PFSK-1 (cell line): Measurements from ENCODE around the gene ANKRD40.

Experiments
- POLR2AphosphoS5 ChIP-seq: IDR thresholded peaks from 2 replicates; pipeline ENCODE4 v1.6.1; 2012; ENCODE audit warnings: low read depth, mild to moderate bottlenecking, control low read depth, low read length, moderate library complexity
- SIN3A ChIP-seq: IDR thresholded peaks from 2 replicates; pipeline ENCODE4 v1.6.1; 2012; ENCODE audit warnings: mild to moderate bottlenecking, low read length, moderate library complexity, borderline replicate concordance; ENCODE audit not compliant: insufficient read depth
- TAF1 ChIP-seq: IDR thresholded peaks from 2 replicates; pipeline ENCODE4 v1.6.1; 2012; ENCODE audit warnings: low read length, control low read depth, borderline replicate concordance; ENCODE audit not compliant: insufficient read depth
- TF ChIP-seq, protein P1 (sequence below), 2 experiments: IDR thresholded peaks; 2 replicates each; pipeline versions ENCODE4 v1.6.1 to v1.8.0; 2011 to 2012; ENCODE audit warnings: low read depth in 2 of 2, low read length in 2 of 2, control low read depth in 1 of 2, inconsistent platforms in 1 of 2, mild to moderate bottlenecking in 1 of 2, moderate library complexity in 1 of 2; ENCODE audit not compliant: insufficient read depth in 1 of 2

DNA sequence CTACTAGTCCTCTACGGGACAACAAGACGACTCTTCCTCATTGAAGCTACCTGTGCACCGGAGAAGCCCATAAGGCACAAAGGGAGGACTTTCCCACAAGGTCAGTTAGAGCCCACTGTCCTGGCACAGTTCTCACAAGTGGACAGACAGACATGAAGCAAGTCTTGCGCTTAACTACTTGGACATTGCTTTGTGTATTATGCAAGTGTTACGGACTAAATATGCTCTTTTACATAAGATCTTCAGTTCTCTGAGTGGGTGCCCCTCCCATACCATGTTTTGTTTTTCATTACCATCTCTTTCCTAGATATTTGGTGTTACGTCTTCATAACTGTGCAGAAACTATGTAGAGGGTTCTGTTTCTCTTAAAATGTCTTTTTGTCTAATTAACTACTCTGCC, 41.5 kb upstream of the ANKRD40 start:
- TF ChIP-seq, protein P1, sequence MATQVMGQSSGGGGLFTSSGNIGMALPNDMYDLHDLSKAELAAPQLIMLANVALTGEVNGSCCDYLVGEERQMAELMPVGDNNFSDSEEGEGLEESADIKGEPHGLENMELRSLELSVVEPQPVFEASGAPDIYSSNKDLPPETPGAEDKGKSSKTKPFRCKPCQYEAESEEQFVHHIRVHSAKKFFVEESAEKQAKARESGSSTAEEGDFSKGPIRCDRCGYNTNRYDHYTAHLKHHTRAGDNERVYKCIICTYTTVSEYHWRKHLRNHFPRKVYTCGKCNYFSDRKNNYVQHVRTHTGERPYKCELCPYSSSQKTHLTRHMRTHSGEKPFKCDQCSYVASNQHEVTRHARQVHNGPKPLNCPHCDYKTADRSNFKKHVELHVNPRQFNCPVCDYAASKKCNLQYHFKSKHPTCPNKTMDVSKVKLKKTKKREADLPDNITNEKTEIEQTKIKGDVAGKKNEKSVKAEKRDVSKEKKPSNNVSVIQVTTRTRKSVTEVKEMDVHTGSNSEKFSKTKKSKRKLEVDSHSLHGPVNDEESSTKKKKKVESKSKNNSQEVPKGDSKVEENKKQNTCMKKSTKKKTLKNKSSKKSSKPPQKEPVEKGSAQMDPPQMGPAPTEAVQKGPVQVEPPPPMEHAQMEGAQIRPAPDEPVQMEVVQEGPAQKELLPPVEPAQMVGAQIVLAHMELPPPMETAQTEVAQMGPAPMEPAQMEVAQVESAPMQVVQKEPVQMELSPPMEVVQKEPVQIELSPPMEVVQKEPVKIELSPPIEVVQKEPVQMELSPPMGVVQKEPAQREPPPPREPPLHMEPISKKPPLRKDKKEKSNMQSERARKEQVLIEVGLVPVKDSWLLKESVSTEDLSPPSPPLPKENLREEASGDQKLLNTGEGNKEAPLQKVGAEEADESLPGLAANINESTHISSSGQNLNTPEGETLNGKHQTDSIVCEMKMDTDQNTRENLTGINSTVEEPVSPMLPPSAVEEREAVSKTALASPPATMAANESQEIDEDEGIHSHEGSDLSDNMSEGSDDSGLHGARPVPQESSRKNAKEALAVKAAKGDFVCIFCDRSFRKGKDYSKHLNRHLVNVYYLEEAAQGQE (IDR thresholded peaks at IDR 0.05; ENCODE audit: insufficient read depth in 1 of 2, low read depth in 2 of 2, low read length in 2 of 2) = no peak
- no peak for TF ChIP-seq POLR2AphosphoS5
- no peak for TF ChIP-seq SIN3A
- TF ChIP-seq TAF1 = no peak
